Ovary (tissue), 9 donors: ENCODE results near the gene GCNT2. TPM values are rescaled to one million over a fixed set of nuclear protein-coding genes. Genes with fewer than 3 reads are reported as not detected.
"Not testable (repeated sequence)": the region's sequence is repeated elsewhere in the genome, so short reads cannot be mapped to it uniquely, and the experiment has no call there.

ENCODE experiments used
- DNase-seq, 5 donors: peaks; one replicate each; pipeline ENCODE4 v3.0.0-alpha.2; 2019 to 2020
- H3K27ac ChIP-seq, 2 donors: fragments of 200-600 bp; one replicate each; pipeline versions ENCODE4 v1.5.1 to v1.8.0; 2019 to 2022
- H3K27me3 ChIP-seq: fragments of 200-600 bp; one replicate; pipeline ENCODE4 v1.8.0; 2022
- H3K36me3 ChIP-seq: fragments of 200-600 bp; sonication (generic); one replicate; pipeline ENCODE4 v1.5.1; 2019
- H3K4me1 ChIP-seq: one replicate; pipeline ENCODE4 v1.8.1; 2013; ENCODE audit warnings: mild to moderate bottlenecking, moderate library complexity; ENCODE audit not compliant: insufficient read depth
- H3K4me3 ChIP-seq: fragments of 200-600 bp; sonication (generic); one replicate; pipeline ENCODE4 v1.5.1; 2017
- H3K9me3 ChIP-seq, 2 donors: fragments of 200-600 bp in 1 of 2; sonication (generic) in 1 of 2; one replicate each; pipeline versions ENCODE4 v1.5.1 to v1.8.1; 2013 to 2019; ENCODE audit warnings: mild to moderate bottlenecking in 1 of 2, moderate library complexity in 1 of 2
- CTCF ChIP-seq, 3 donors: fragments of 450-650 bp in 2 of 3; fragments of 200-600 bp in 1 of 3; IDR thresholded peaks; one replicate each; pipeline versions ENCODE4 v1.5.1 to v1.8.0; 2016 to 2022; ENCODE audit warnings: antibody characterized with exemption in 3 of 3, mild to moderate bottlenecking in 1 of 3
- EP300 ChIP-seq: sonication (generic); formaldehyde crosslinking; IDR thresholded peaks from one replicate; pipeline ENCODE4 v1.6.1; 2017; ENCODE audit warnings: antibody characterized with exemption
- POLR2A ChIP-seq: fragments of 450-650 bp; IDR thresholded peaks from one replicate; pipeline ENCODE4 v1.6.1; 2017; ENCODE audit warnings: antibody characterized with exemption, mild to moderate bottlenecking, moderate library complexity
- WGBS, 3 donors: extraction: QIAGEN DNeasy Blood & Tissue Kit in 1 of 3; methylation state at CpG; one replicate each; pipeline versions ENCODE4 v1.1.5 to v1.1.7; 2013 to 2017; 5-methylcytosine and 5-hydroxymethylcytosine counted together
- intact Hi-C, 4 donors: fragments of 100-400 bp; cut with DNase I; formaldehyde crosslinking; loops; one replicate each; pipeline versions ENCODE4 v1.11.0 to v1.15.1; 2022 to 2023
- polyA plus RNA-seq, 2 donors: library from polyadenylated mRNA; stranded (reverse); fragments of 200-250 nt in 1 of 2; fragments of 350-450 nt in 1 of 2; fragmentation: Illumina TruSeq in 1 of 2; extraction: RNeasy Lipid Tissue Mini Kit (QIAGEN cat#74804) in 1 of 2; gene quantifications; one replicate each; pipeline ENCODE4 v1.2.3, GENCODE V29; 2013 to 2014
- total RNA-seq, 7 donors: library from RNA; depleted of rRNA in 2 of 7; stranded (reverse); fragments of >200 nt in 2 of 7; fragmentation: NEBNext Ultra II Directional in 3 of 7; extraction: Animal tissue kit (Norgen Biotek cat#: 25700) in 3 of 7; gene quantifications; one replicate each; pipeline versions ENCODE4 v1.1.0 to v1.2.4, GENCODE V29; 2016 to 2023
- donor health status: DM: no; HTN: no; CAD: no; lungs with moderate emphysema.
- donor health status: DM: no; HTN: no; CAD: no.
- donor health status: Bipolar disorder and iron deficiency.
- donor health status: DM: yes; HTN: yes; CAD: no.
- donor health status: DM: no; HTN: no; CAD: no.
- donor health status: DM: yes; HTN: yes; CAD: no.

Gene GCNT2
- total and polyA plus RNA-seq, 9 donors = 0.92 to 3.8 (median 1.3) TPM

GRCh38 chr6:10595731-10596664 lies 74.8 kb downstream of the GCNT2 start:
- intact Hi-C loops = no loop called here
- H3K27ac ChIP-seq = no peak overlapping the region
- 79 to 85% (median 82%) methylated on average over 11 of the region's 11 CpGs for WGBS, 3 donors

GRCh38 chr6:10597499-10598001 lies 76.4 kb downstream of the GCNT2 start:
- 84 to 89% (median 84%) methylated on average over 5 of the region's 5 CpGs for WGBS, 3 donors
- Histone ChIP-seq H3K4me1 (no peaks in the 10 kb centered on the region), H3K27me3 (no peaks in the 10 kb centered on the region), H3K27ac (no peak overlapping the region), H3K4me3 (no peak overlapping the region), H3K9me3 (no peaks in the 10 kb centered on the region), H3K36me3 (no peaks in the 10 kb centered on the region)
- intact Hi-C loops = no loop called here
- TF ChIP-seq EP300 (no peak), CTCF (IDR thresholded peaks at IDR 0.05) (no peak)
- DNase-seq = no peak

More at GRCh38 chr6:10595731-10596664, 74.8 kb downstream of the GCNT2 start:
- no peaks in the 10 kb centered on the region for H3K9me3 ChIP-seq
- DNase-seq = no peak
- no peaks in the 10 kb centered on the region for H3K27me3 ChIP-seq
- no peaks in the 10 kb centered on the region for H3K36me3 ChIP-seq
- TF ChIP-seq POLR2A = no peak
- no peak for TF ChIP-seq EP300
- TF ChIP-seq CTCF (IDR thresholded peaks at IDR 0.05) = no peak
- H3K4me1 ChIP-seq = no peaks in the 10 kb centered on the region
- no peak overlapping the region for H3K4me3 ChIP-seq

DNA sequence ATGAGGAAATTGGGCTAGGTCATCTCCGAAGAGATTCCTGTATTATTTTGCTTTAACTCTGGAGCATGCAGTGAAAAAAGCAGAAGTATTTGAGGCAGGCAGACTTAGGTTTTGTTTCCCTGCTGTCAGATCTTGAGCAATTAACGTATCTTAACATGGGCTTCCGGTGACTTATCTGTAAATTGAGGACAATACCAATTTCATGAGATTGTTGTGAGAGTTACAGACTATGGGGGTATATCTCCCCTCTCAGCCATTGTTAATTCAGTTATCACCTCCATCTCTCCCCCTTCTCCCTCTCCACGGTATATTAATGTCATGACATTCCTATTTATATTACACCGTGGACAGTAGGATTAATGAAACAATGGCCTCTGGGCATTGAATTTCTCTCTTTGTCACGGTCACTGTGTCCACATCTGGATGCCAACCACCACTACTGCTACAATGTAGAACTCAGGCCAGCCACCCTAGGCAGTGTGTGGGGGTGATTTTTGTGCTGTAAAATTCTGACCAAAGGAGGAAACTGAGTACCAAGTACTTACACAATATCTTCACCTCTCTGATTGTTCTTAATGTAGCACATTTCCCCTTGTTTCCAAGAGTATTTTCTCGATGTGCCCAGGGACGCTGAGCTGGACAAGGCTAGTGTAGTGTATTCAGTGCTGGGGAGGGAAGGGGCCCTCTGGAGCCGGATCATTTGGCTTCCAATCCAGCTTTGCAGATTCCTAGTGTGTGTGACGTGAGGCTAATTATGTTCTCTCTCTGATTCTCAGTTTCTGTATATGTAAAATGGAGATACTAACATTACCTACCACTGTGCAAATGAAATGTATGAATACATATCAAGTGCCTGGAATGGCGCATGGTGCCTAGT lies 77.2 kb downstream of the GCNT2 start:
- Histone ChIP-seq H3K9me3 (no peaks in the 10 kb centered on the region), H3K4me1 (no peaks in the 10 kb centered on the region), H3K27ac (no peak overlapping the region), H3K36me3 (no peaks in the 10 kb centered on the region), H3K4me3 (no peak overlapping the region), H3K27me3 (no peaks in the 10 kb centered on the region)
- no peak for TF ChIP-seq CTCF (IDR thresholded peaks at IDR 0.05)
- TF ChIP-seq EP300 = no peak
- WGBS, 3 donors = 69 to 78% (median 74%) methylated on average over 11 of the region's 11 CpGs
- intact Hi-C loops = no loop called here
- no peak for DNase-seq

DNA sequence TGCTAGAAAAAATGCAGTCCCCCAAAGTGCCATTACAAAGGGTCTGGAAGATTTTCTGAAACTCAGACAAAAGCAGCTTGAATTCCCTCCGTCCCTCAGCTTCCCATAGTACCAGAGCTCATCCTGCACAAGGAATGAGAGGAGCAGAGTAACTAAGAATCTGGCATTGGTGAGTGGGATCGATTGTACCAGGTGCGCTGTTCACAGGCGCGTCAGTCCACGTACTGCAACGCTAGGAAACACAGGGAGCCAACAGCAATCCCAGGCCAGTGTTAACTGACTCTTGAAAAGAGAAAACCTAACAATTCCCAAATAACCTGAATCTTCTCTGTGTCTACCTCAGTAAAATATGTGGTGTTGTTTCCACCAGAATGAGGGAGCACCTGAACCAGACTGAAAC lies 77.9 kb downstream of the GCNT2 start:
- H3K4me1 ChIP-seq = no peaks in the 10 kb centered on the region
- WGBS, 3 donors = 89 to 91% (median 89%) methylated on average over 7 of the region's 7 CpGs
- intact Hi-C loops = no loop called here
- no peak for DNase-seq
- H3K36me3 ChIP-seq = no peaks in the 10 kb centered on the region
- no peak overlapping the region for H3K27ac ChIP-seq
- H3K9me3 ChIP-seq = no peaks in the 10 kb centered on the region
- TF ChIP-seq POLR2A (no peak), CTCF (IDR thresholded peaks at IDR 0.05) (no peak), EP300 (no peak)
- H3K4me3 ChIP-seq = no peak overlapping the region
- H3K27me3 ChIP-seq = no peaks in the 10 kb centered on the region

GRCh38 chr6:10600681-10601080 lies 79.5 kb downstream of the GCNT2 start:
- H3K27ac ChIP-seq, H3K27me3 ChIP-seq, H3K4me1 ChIP-seq, H3K9me3 ChIP-seq, H3K36me3 ChIP-seq, H3K4me3 ChIP-seq, DNase-seq, intact Hi-C loops: not testable (repeated sequence)
- WGBS, 3 donors = 83 to 90% (median 84%) methylated on average over 5 of the region's 5 CpGs
